GM19467 (cell line): ENCODE data around the gene C6orf132.

Experiments
- ATAC-seq: cut with Tn5 transposase; IDR thresholded peaks from one replicate; pipeline ENCODE4 v1.9.1; 2021; ENCODE audit warnings: mild to moderate bottlenecking, moderate library complexity; ENCODE audit not compliant: unreplicated experiment

Gene C6orf132

GRCh38 chr6:42106112-42107023 is 36.1 kb downstream of the C6orf132 start:
- ATAC-seq = no peak

- no peak for ATAC-seq
Observed at GRCh38 chr6:42105709-42106108, 36.7 kb downstream of the C6orf132 start.

GRCh38 chr6:42105156-42105648 is 37.2 kb downstream of the C6orf132 start:
- no peak for ATAC-seq

GRCh38 chr6:42104804-42105125 is 37.7 kb downstream of the C6orf132 start:
- no peak for ATAC-seq

GRCh38 chr6:42104095-42104803 is 38.2 kb downstream of the C6orf132 start:
- ATAC-seq = no peak

GRCh38 chr6:42103753-42104094 is 38.7 kb downstream of the C6orf132 start:
- no peak for ATAC-seq

GRCh38 chr6:42103216-42103615 is 39.2 kb downstream of the C6orf132 start:
- no peak for ATAC-seq

GRCh38 chr6:42101186-42101657 is 41.2 kb downstream of the C6orf132 start:
- ATAC-seq = no peak

GRCh38 chr6:42100029-42100901 is 42.2 kb downstream of the C6orf132 start:
- no peak for ATAC-seq

GRCh38 chr6:42099340-42100028 is 42.9 kb downstream of the C6orf132 start:
- no peak for ATAC-seq

GRCh38 chr6:42095776-42096541 is 46.5 kb downstream of the C6orf132 start:
- ATAC-seq = no peak

GRCh38 chr6:42095094-42095493 is 47.3 kb downstream of the C6orf132 start:
- no peak for ATAC-seq

- ATAC-seq = no peak
Observed at GRCh38 chr6:42093582-42094329, 48.7 kb downstream of the C6orf132 start.

GRCh38 chr6:42091718-42092023 is 50.7 kb downstream of the C6orf132 start:
- ATAC-seq = no peak

GRCh38 chr6:42090819-42091717 is 51.4 kb downstream of the C6orf132 start:
- ATAC-seq = no peak

GRCh38 chr6:42088101-42088591 is 54.3 kb downstream of the C6orf132 start:
- no peak for ATAC-seq

- ATAC-seq = no peak
Observed at GRCh38 chr6:42086046-42087035, 56.1 kb downstream of the C6orf132 start.
